Measurements from ENCODE around the gene TREML1.

- TF ChIP-seq CTCF (IDR thresholded peaks at IDR 0.05): no peak
- TF ChIP-seq EP300 (IDR thresholded peaks at IDR 0.05): no peak
- no peak for TF ChIP-seq POLR2A (IDR thresholded peaks at IDR 0.05)
Observed at GRCh38 chr6:41156001-41156400, 1.9 kb upstream of the TREML1 start.
